ENCODE measurements around the gene CDS2. TPM values are rescaled to one million over a fixed set of nuclear protein-coding genes. Genes with fewer than 3 reads are reported as not detected.

CDS2 gene
- total and polyA plus RNA-seq, 2 experiments from 2014 or later: 16.8 to 40.8 TPM

GRCh38 chr20:5184684-5185083 is 57.9 kb downstream of the CDS2 start:
- H3K4me1 Mint-ChIP-seq: peaks cover 8% of the 10 kb centered on the region; the same call in 2 of the 3 replicates
- Histone ChIP-seq H3K36me3 (ENCODE audit: insufficient read depth) (peaks cover 14% of the 10 kb centered on the region), H4K20me1 (replicated peaks; ENCODE audit: insufficient read depth) (no peaks in the 10 kb centered on the region; the same call in 1 of the 2 replicates), H3F3A (replicated peaks; ENCODE audit: low read depth) (no peaks in the 10 kb centered on the region), H3K9me2 (ENCODE audit: insufficient read depth) (no peaks in the 10 kb centered on the region), H3K27ac (ENCODE audit: low read depth) (no peak overlapping the region), H3K4me3 (no peak overlapping the region), H3K4me1 (ENCODE audit: insufficient read depth) (no peaks in the 10 kb centered on the region), H3K79me2 (replicated peaks; ENCODE audit: insufficient read depth) (no peaks in the 10 kb centered on the region), H3K4me2 (no peak overlapping the region), H3K27me3 (ENCODE audit: insufficient read depth) (no peaks in the 10 kb centered on the region), H2AFZ (no peak overlapping the region)
- peaks cover 30% of the 10 kb centered on the region for H3K36me3 Mint-ChIP-seq (ENCODE audit: low read depth)
- TF ChIP-seq, protein P1, sequence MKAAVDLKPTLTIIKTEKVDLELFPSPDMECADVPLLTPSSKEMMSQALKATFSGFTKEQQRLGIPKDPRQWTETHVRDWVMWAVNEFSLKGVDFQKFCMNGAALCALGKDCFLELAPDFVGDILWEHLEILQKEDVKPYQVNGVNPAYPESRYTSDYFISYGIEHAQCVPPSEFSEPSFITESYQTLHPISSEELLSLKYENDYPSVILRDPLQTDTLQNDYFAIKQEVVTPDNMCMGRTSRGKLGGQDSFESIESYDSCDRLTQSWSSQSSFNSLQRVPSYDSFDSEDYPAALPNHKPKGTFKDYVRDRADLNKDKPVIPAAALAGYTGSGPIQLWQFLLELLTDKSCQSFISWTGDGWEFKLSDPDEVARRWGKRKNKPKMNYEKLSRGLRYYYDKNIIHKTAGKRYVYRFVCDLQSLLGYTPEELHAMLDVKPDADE (IDR thresholded peaks at IDR 0.05): no peak
- TF ChIP-seq ZNF462 (CRISPR knock-in tag; IDR thresholded peaks at IDR 0.05): no peak
- H3K9me3 Mint-ChIP-seq: no peaks in the 10 kb centered on the region
- H3K27me3 Mint-ChIP-seq (ENCODE audit: insufficient read depth, low read depth, poor library complexity): peaks cover 6% of the 10 kb centered on the region
- H3K4me3 Mint-ChIP-seq: no peak overlapping the region
- ATAC-seq (no peak), DNase-seq (ENCODE audit: low spot score) (no peak)
- H3K27ac Mint-ChIP-seq: no peak overlapping the region

DNA sequence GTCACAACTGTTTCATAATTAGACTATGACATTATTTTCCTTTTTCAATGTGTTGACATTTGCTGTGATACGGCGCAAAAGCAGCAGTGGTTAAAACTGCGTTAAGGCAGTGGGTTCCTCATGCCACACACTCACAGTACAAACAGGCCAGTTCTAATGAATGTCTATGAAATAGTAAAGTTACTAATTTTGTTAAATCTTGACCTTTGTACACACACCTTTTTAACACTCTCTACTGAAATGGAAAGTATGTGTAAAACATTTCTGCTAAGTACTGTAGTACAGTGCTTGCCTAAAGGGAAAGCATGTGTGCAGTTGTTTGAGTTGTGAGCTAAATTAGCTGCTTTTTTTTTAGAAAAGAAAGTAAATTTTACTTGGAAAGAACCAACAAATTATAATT is 60.3 kb downstream of the CDS2 start:
- peaks cover 27% of the 10 kb centered on the region for H3K36me3 Mint-ChIP-seq (ENCODE audit: low read depth)
- Histone ChIP-seq H3K9me2 (ENCODE audit: insufficient read depth) (no peaks in the 10 kb centered on the region), H3K4me1 (ENCODE audit: insufficient read depth) (no peaks in the 10 kb centered on the region), H3K79me2 (replicated peaks; ENCODE audit: insufficient read depth) (no peaks in the 10 kb centered on the region), H3F3A (replicated peaks; ENCODE audit: low read depth) (no peaks in the 10 kb centered on the region), H4K20me1 (replicated peaks; ENCODE audit: insufficient read depth) (no peaks in the 10 kb centered on the region; the same call in 1 of the 2 replicates), H3K4me3 (no peak overlapping the region), H3K4me2 (no peak overlapping the region), H2AFZ (no peak overlapping the region), H3K27ac (ENCODE audit: low read depth) (no peak overlapping the region), H3K36me3 (ENCODE audit: insufficient read depth) (peaks cover 12% of the 10 kb centered on the region), H3K27me3 (ENCODE audit: insufficient read depth) (no peaks in the 10 kb centered on the region)
- H3K27ac Mint-ChIP-seq: no peak overlapping the region
- DNase-seq (ENCODE audit: low spot score): no peak
- H3K4me1 Mint-ChIP-seq: peaks cover 12% of the 10 kb centered on the region; the same call in 2 of the 3 replicates
- no peak overlapping the region for H3K4me3 Mint-ChIP-seq
- no peaks in the 10 kb centered on the region for H3K9me3 Mint-ChIP-seq
- H3K27me3 Mint-ChIP-seq (ENCODE audit: insufficient read depth, low read depth, poor library complexity): peaks cover 6% of the 10 kb centered on the region
- no peak for ATAC-seq
- no peak for TF ChIP-seq REST (IDR thresholded peaks at IDR 0.05; ENCODE audit: unreplicated experiment)
